ENCODE measurements around the gene MIOX.

The MIOX gene

GRCh38 chr22:50455201-50455600, 31.5 kb upstream of the MIOX start:
- no peak for DNase-seq

DNA sequence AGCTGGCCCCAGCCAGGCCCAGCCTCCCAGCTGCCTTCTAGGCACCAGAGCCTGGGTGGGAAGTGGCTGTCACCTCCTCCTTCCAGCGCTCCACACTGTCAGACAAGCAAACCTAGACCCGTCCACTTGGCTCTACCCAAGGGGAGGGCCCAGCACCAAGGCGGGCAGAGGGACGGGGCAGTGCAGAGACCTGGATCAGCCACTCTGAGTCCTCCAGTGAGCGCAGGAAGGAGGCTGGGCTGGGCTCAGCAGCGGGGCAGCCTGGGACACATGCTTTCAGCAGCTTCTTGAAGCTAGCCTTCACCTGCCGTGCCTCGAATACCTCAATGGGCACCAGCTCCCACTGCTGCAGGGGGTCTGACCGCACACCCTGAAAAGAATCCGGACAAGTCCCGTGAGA, 30.6 kb upstream of the MIOX start:
- no peak for DNase-seq

GRCh38 chr22:50456466-50457234, 30.0 kb upstream of the MIOX start:
- DNase-seq = no peak

DNA sequence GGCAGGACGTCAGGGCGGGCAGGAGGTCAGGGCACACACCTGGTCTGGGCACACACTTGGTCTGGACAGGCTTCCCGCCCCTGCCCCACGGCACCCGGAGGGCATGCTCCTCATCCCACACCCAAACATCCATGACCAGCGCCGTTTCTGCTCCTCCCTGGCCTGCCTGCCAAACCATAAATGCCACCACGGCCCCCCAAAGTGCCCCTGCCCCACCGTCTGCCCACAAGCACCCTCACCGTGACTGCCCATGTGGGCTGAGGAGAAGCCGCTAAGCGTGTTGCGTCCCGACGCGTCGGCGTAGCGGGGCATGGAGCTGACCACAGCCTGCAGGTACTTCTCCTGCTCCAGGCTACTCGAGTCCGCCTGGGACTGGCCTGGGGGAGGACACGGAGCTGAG, 27.6 kb upstream of the MIOX start:
- DNase-seq = no peak

GRCh38 chr22:50459496-50460140, 27.0 kb upstream of the MIOX start:
- DNase-seq = no peak

- DNase-seq = no peak
These were observed 25.7 kb upstream of the MIOX start for GRCh38 chr22:50460938-50461337.

DNA sequence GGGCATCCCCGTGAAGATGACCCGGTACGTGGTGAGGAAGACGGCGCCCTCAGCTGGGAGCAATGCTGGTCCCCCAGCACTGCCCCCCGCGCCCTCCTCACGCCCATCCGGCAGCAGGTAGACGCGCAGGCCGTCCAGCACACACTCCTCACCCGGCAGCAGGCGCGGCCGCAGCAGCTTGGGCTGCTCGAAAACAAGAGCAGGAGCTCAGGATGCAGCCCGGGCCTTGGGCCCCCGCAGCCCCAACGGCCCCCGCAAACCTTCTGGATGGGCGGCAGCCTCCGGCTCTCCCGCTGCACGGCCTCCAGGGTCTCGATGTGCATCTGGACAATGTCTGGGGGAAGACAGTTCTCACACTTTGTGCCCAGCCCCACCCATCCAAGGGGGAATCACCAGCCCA, 25.1 kb upstream of the MIOX start:
- DNase-seq = no peak

DNA sequence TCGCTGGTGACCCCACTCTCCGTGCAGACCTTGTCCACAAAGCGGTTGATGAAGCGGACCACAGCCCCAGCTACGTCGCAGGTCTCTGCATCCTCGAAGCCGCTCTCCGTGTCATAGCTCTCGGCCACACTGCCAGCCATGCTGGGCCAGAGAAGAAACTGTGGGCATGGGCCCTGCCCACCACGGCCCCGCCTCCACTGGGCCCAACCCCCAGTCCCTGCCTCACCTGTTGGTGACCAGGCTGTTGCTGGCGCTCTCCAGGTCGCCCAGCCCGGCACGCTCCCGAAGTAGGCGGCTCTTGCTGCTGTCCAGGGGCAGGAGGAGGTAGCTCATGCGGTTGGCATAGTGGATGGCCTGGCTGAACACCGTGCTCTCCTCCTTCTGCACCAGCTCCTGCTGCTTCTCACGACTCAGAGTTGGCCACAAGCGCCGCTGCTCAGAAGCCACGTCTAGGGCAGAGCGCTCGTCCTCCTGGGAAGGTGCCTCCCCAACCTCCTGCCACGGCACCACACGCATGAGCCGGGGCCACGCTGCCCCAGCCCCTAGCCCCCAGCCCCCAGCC, 24.6 kb upstream of the MIOX start:
- no peak for DNase-seq

- no peak for DNase-seq
These were observed 23.3 kb upstream of the MIOX start for GRCh38 chr22:50463188-50463900.

DNA sequence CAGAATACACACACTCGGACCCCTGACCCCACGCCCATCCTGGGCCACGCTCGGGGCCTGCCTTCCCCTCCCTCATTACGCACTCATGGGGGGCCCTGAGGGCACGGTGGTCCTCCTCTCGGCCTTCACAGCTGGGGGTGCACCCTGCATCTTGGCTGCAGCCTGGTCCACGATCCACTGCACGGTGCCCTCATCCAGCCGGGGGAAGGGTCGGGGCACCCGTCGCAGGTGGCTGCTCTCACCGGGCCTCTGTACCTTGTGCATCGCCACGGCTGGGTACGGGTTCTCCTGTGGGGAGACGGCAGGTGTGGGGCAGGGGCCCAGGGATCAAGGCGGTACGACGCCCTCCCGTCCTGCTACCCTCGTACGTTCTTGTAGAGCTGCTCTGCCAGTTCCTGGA, 22.2 kb upstream of the MIOX start:
- DNase-seq = no peak

DNA sequence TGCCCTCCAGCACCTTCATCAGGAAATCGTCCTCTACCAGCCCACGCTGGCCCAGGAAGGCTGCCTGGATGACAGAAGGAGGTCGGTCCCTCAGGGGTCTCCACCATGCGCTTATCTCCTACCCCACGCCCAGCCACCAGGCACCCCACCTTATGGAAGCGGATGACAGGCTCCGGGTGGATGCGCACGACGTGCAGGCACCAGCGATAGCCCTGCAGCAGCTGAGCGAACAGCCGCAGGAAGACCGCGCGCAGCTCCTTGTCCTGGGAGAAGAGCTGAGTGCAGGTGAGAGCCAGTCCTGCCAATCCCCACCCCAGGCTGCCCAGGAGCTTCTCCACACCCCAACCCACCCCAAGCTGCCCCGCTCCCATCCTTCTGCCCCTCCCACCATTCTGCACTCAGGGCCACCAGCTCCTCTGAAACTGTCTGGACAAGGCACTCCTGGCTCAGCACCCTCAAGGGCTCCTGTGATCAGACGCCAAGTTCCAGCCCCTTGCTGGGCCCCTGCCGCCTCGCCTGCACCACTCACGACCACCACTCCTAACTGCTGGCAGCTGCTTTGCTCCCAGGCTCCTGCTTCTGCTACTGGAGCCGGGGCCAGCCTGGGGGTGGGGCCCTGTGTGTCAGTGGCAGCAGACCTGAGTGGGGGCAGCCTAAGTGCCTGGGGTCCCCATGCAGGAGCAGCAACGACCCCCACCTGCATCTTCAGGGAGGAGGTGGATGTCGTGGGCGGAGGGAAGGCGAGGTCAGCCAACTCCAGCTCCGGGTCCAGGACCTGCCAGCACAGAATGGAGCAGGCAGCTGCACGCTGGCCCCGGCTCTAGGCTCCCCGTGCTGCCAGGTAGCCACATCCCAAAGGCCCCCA, 21.4 kb upstream of the MIOX start:
- DNase-seq = no peak

- DNase-seq = no peak
These were observed 19.3 kb upstream of the MIOX start for GRCh38 chr22:50467341-50467740.

DNA sequence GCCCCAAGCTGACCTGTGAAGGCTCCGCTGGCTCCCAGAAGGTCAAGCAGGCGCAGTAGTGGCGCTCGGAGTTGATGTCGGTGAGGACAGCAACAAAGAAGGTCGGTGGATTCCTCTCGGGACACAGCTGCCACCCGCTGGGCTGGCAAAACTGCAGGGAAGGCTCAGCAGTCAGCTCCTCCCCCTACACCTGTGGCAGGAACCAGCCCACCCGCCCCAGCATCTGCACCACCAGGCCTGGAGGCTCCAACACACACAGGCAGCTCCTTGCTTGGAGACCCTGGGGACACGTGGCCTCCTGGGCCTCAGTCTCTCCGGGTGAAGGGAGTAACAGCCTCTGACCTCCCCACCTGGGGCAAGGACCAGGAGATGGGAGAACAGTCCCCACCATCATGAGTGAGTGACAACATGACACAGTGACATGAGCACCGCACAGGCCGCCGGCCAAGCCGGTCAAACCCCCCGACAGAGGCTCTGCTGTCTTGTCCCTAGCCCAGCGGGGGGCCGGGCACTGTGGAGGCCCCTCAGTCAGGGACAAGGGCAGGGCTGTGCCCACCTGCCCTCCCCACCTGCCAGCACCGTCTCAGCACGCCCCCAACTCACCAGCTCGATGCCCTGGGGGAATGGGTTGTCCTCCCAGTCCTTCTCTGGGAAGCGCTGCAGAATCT, 18.8 kb upstream of the MIOX start:
- no peak for DNase-seq

DNA sequence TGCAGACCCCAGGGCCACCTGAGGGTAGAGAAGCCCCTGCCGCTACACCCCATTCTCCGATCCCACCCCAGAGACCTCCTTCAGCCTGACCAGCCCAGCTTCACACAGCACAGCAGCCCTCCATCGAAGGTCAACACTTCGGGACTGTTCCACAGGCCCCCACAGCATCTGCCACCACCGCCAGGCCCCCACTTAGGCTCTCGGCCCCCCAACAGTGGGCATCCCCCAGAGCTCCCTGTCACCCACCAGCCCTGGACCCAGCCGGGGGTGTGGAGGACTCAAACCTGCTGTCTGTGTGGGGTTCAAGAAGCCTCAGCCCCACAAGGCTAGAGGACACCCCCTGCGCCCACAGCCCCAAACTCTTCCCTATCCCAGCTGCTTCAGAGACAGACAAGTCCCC, 18.0 kb upstream of the MIOX start:
- DNase-seq = no peak

GRCh38 chr22:50469377-50470305, 17.0 kb upstream of the MIOX start:
- DNase-seq = no peak

DNA sequence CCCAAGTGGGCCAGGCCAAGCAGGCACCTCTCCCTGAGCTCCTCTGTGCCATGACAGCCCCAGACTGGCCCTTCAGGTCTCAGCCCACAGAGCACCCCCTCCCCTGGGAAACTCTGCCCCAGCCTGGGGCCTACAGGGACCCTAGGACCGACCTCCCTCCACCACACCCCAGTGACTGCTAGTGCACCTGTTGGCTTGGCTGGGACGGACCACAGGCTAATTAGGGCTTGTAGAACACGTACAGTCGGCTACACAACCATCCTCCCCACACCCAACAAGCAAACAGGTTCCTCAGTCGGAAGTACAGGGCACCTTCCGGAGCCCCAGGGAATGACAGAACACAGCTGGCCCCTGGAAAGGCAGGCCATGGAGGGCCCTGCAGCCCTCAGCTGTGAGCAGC, 16.2 kb upstream of the MIOX start:
- no peak for DNase-seq

GRCh38 chr22:50471197-50471847, 15.3 kb upstream of the MIOX start:
- DNase-seq = no peak

DNA sequence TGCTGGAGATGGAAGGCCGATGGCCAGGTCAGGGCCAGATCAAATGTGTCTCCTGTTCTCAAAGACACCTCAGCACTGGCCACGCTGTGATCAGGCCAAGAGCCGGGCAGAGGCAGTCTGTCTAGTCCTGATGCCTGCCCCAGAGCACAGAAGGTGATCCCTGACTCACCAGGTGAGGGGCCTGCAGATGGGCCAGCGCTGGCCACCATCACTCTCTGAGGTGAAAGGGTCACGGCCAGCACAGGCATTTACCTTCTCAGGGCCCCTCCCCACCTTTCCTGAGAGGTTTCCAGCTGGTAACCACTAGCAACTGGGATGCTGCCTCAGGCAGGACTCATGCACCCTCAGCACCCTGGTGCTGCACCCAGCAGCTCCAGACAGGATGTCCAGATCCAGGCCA, 14.7 kb upstream of the MIOX start:
- DNase-seq = no peak

DNA sequence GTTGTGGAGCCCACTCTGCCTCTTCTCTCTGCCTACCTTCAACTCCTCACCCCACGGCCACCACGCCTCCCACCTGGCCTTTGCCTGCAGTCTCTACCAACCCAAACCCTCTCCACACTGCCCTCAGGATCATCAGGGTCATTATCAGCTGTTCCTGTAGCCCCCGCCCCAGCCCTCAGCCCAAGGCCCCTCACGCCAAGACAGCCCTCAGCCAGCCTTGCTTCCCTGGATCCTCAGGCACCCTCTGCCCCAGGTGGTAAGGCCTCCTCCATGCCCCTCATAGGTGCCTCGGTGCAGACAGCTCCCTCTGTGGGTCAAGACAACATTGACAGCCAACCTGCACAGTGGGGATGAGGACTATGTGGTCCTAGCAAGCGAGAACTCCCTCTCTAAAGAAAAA, 13.6 kb upstream of the MIOX start:
- no peak for DNase-seq

- DNase-seq = peak; percentile 53
These were observed 12.6 kb upstream of the MIOX start for GRCh38 chr22:50473855-50474671.

Data from eye (tissue), 1 donor.